CD4-positive, alpha-beta memory T cell (primary cell): Measurements from ENCODE around the gene CLDND1. TPM values are rescaled to one million over a fixed set of nuclear protein-coding genes. Genes with fewer than 3 reads are reported as not detected.

Experiments used
- CTCF ChIA-PET: fragments of 350-600 bp; sonication (Branson Sonifier 250); formaldehyde crosslinking; loops from one replicate; lab custom pipeline; 2021; ENCODE audit warnings: inconsistent platforms; ENCODE audit not compliant: partially characterized antibody; lab: Charles Lee
- POLR2A ChIA-PET: fragments of 350-600 bp; sonication (Branson Sonifier 250); formaldehyde crosslinking; loops from one replicate; lab custom pipeline; 2021; ENCODE audit not compliant: partially characterized antibody; lab: Charles Lee
- DNase-seq, 5 donors: peaks; one replicate each; pipeline versions ENCODE4 v3.0.0 to v3.0.0-alpha.2; 2020 to 2022; ENCODE audit warnings: mixed read lengths in 1 of 5
- H3K27ac ChIP-seq: one replicate; pipeline ENCODE4 v1.7.0; 2013; ENCODE audit warnings: low read depth, low read length
- H3K27me3 ChIP-seq: 2 replicates; pipeline ENCODE4 v1.7.0; 2013; ENCODE audit warnings: mild to moderate bottlenecking, low read length, moderate library complexity; ENCODE audit not compliant: insufficient read depth
- H3K36me3 ChIP-seq: 2 replicates; pipeline ENCODE4 v1.7.0; 2013; ENCODE audit warnings: mild to moderate bottlenecking, low read length, moderate library complexity; ENCODE audit not compliant: insufficient read depth
- H3K4me1 ChIP-seq: 2 replicates; pipeline ENCODE4 v1.7.0; 2013; ENCODE audit warnings: mild to moderate bottlenecking, low read length, moderate library complexity; ENCODE audit not compliant: insufficient read depth
- H3K4me3 ChIP-seq, 2 donors: one replicate each; pipeline ENCODE4 v1.7.0; 2013; ENCODE audit warnings: low read length in 2 of 2, mild to moderate bottlenecking in 1 of 2
- H3K9me3 ChIP-seq, 2 donors: one replicate each; pipeline ENCODE4 v1.7.0; 2013; ENCODE audit warnings: low read length in 2 of 2, control low read depth in 1 of 2; ENCODE audit not compliant: control insufficient read depth in 1 of 2
- H3K27ac Mint-ChIP-seq, 7 donors: one replicate each; pipeline ENCODE4 v1.8.0; 2020 to 2021; ENCODE audit warnings: mixed read lengths in 7 of 7, mild to moderate bottlenecking in 6 of 7, inconsistent platforms in 3 of 7, moderate library complexity in 3 of 7
- H3K27me3 Mint-ChIP-seq, 2 donors: one replicate each; pipeline ENCODE4 v1.8.0; 2020 to 2021; ENCODE audit warnings: mixed read lengths in 2 of 2
- H3K36me3 Mint-ChIP-seq, 2 donors: one replicate each; pipeline ENCODE4 v1.8.0; 2020 to 2021; ENCODE audit warnings: mixed read lengths in 2 of 2, inconsistent platforms in 1 of 2, mild to moderate bottlenecking in 1 of 2
- H3K4me1 Mint-ChIP-seq, 4 donors: one replicate each; pipeline ENCODE4 v1.8.0; 2020 to 2021; ENCODE audit warnings: mixed read lengths in 4 of 4, mild to moderate bottlenecking in 1 of 4
- H3K4me3 Mint-ChIP-seq, 8 donors: one replicate each; pipeline ENCODE4 v1.8.0; 2020 to 2021; ENCODE audit warnings: mixed read lengths in 8 of 8, mild to moderate bottlenecking in 7 of 8, moderate library complexity in 6 of 8, inconsistent platforms in 3 of 8
- H3K9me3 Mint-ChIP-seq, 8 donors: one replicate each; pipeline ENCODE4 v1.8.0; 2020 to 2021; ENCODE audit warnings: mixed read lengths in 8 of 8, mild to moderate bottlenecking in 5 of 8, inconsistent platforms in 3 of 8, moderate library complexity in 1 of 8
- intact Hi-C: fragments of 100-400 bp; cut with micrococcal nuclease; formaldehyde crosslinking; loops from one replicate; pipeline ENCODE4 v1.15.1; 2023
- polyA plus RNA-seq, 2 donors: library from polyadenylated mRNA; unstranded; fragments of 300-500 nt; fragmentation: Illumina TruSeq; gene quantifications; one replicate each; pipeline ENCODE4 v1.2.3, GENCODE V29; 2021
- total RNA-seq, 2 experiments: library from RNA; stranded (reverse); gene quantifications; one replicate each; pipeline ENCODE4 v1.2.3, GENCODE V29; 2021

Gene CLDND1
- total and polyA plus RNA-seq, 4 experiments from 2014 or later, result 149 to 431 (median 333) TPM

DNA sequence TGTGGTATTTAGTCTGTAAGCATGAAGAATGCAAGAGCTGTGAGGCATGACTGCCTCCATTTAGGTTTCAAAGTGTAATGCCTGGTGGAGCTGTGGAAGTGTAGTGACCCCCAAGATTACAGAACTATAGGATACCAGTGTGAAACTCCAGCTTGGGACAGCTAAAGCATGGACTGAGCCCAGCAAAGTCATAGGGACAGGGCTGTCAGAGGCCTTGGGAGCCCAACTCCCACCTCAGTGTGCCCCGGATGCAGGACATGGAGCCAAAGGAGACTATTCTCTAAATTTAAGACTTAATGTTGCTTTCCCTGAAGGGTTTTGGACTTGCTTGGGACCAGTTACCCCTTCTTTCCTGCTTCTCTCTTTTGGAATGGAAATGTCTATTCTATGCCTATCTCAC, 19.9 kb upstream of the CLDND1 start:
- no peaks in the 10 kb centered on the region for H3K9me3 ChIP-seq
- Mint-ChIP-seq H3K36me3 (no peaks in the 10 kb centered on the region), H3K27me3 (no peaks in the 10 kb centered on the region), H3K9me3 (peaks cover 0 to 6% (median 0%) of the 10 kb centered on the region in 8 donors), H3K27ac (peak overlapping the region in 2 of 7 donors; percentile 0 to 76), H3K4me3 (no peak overlapping the region), H3K4me1 (peaks cover 15 to 25% (median 20%) of the 10 kb centered on the region in 4 donors)
- H3K4me3 ChIP-seq, result no peak overlapping the region
- H3K36me3 ChIP-seq, result no peaks in the 10 kb centered on the region
- H3K27me3 ChIP-seq, result no peaks in the 10 kb centered on the region
- no peak for DNase-seq
- POLR2A ChIA-PET, result interaction anchor here (1.1 to 13.1 kb wide), 4 partner anchors 10 to 21 kb away, joined by 4 to 138 read pairs (median 25); partner anchors contain the start of genes CLDND1 and GPR15
- intact Hi-C loops, result no loop called here
- H3K4me1 ChIP-seq, result peaks cover 29% of the 10 kb centered on the region
- CTCF ChIA-PET, result interaction anchor here (0.7 to 0.8 kb wide), 2 partner anchors 12 to 15 kb away, joined by 3 to 4 read pairs; no protein-coding TSS in a partner anchor
- H3K27ac ChIP-seq, result no peak overlapping the region

- Histone ChIP-seq H3K27me3 (no peaks in the 10 kb centered on the region), H3K9me3 (no peaks in the 10 kb centered on the region), H3K36me3 (no peaks in the 10 kb centered on the region), H3K4me3 (no peak overlapping the region), H3K27ac (no peak overlapping the region), H3K4me1 (peaks cover 29% of the 10 kb centered on the region)
- no peak for DNase-seq
- intact Hi-C loops, result no loop called here
- Mint-ChIP-seq H3K9me3 (peaks cover 0 to 6% (median 0%) of the 10 kb centered on the region in 8 donors), H3K4me3 (no peak overlapping the region), H3K36me3 (no peaks in the 10 kb centered on the region), H3K27ac (peak overlapping the region in 2 of 7 donors; percentile 48 to 77), H3K27me3 (no peaks in the 10 kb centered on the region), H3K4me1 (peaks cover 17 to 28% (median 23%) of the 10 kb centered on the region in 4 donors)
- CTCF ChIA-PET, result interaction anchor here (0.8 to 1.6 kb wide), 3 partner anchors 11 to 18 kb away, joined by 3 to 5 read pairs (median 3); no protein-coding TSS in a partner anchor
- POLR2A ChIA-PET, result interaction anchor here (0.9 to 13.1 kb wide), 5 partner anchors 14 to 30 kb away, joined by 3 to 138 read pairs (median 22); partner anchors contain the start of gene CLDND1
These were observed 19.0 kb upstream of the CLDND1 start for GRCh38 chr3:98541695-98542094.

GRCh38 chr3:98540346-98540745, 17.6 kb upstream of the CLDND1 start:
- Histone ChIP-seq H3K4me3 (no peak overlapping the region), H3K4me1 (peaks cover 22% of the 10 kb centered on the region), H3K27ac (no peak overlapping the region), H3K9me3 (no peaks in the 10 kb centered on the region), H3K27me3 (no peaks in the 10 kb centered on the region), H3K36me3 (no peaks in the 10 kb centered on the region)
- H3K9me3 Mint-ChIP-seq, result peaks cover 0 to 6% (median 0%) of the 10 kb centered on the region in 8 donors
- H3K4me3 Mint-ChIP-seq, result peak overlapping the region; percentile 18 to 78 (median 43)
- no peak for DNase-seq
- peaks cover 15 to 24% (median 20%) of the 10 kb centered on the region in 4 donors for H3K4me1 Mint-ChIP-seq
- H3K36me3 Mint-ChIP-seq, result no peaks in the 10 kb centered on the region
- intact Hi-C loops, result no loop called here
- H3K27me3 Mint-ChIP-seq, result no peaks in the 10 kb centered on the region
- H3K27ac Mint-ChIP-seq, result peak overlapping the region; percentile 19 to 88 (median 68)
- CTCF ChIA-PET, result interaction anchor here (1.6 kb wide), 1 partner anchor 10 kb away, joined by 5 read pairs; no protein-coding TSS in a partner anchor
- POLR2A ChIA-PET, result interaction anchor here (0.9 to 13.1 kb wide), 5 partner anchors 15 to 27 kb away, joined by 4 to 138 read pairs (median 22); partner anchors contain the start of gene CLDND1

DNA sequence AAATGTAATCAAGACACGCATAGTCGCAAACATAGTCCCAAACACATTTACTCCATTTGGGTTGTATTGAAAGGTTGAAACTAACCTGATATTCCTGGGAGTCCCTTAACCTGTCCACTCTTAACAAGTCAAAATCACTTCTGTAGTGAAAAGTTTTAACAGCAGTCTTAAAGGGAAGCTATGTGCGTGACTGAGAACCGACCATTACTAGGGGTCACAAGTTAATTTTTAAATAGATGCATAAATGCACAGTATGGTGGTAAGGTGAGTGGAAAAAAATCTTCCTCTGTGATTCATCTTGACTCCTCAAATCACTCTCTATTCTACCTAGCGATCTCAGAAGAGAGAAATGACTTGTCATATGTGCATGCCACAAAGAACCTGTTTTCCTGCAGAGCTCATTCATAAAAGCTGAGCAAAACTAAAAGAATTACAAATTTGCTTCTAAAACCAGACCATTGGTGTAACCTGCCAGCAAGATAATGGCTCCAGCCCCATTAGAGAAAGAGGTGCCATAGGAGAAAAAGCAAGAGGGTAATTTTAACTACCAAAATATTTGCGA, 13.8 kb upstream of the CLDND1 start:
- H3K4me3 ChIP-seq, result no peak overlapping the region
- ChIA-PET POLR2A (interaction anchor here (0.7 to 13.1 kb wide), 9 partner anchors 9 to 57 kb away, joined by 3 to 163 read pairs (median 5); partner anchors contain the start of genes CLDND1 and CPOX), CTCF (interaction anchor here (1.0 to 1.9 kb wide), 8 partner anchors 9 to 207 kb away, joined by 3 to 6 read pairs (median 3); partner anchors contain the start of gene CLDND1)
- H3K27ac ChIP-seq, result no peak overlapping the region
- Mint-ChIP-seq H3K4me3 (peak overlapping the region; percentile 7 to 85 (median 62)), H3K9me3 (peaks cover 0 to 2% (median 0%) of the 10 kb centered on the region in 8 donors), H3K36me3 (no peaks in the 10 kb centered on the region), H3K27me3 (no peaks in the 10 kb centered on the region), H3K4me1 (peaks cover 19 to 27% (median 24%) of the 10 kb centered on the region in 4 donors), H3K27ac (peak overlapping the region in 5 of 7 donors; percentile 46 to 77 (median 56))
- no peak for DNase-seq
- no peaks in the 10 kb centered on the region for H3K27me3 ChIP-seq
- H3K36me3 ChIP-seq, result no peaks in the 10 kb centered on the region
- H3K4me1 ChIP-seq, result peaks cover 17% of the 10 kb centered on the region
- H3K9me3 ChIP-seq, result no peaks in the 10 kb centered on the region
- intact Hi-C loops, result no loop called here

- Mint-ChIP-seq H3K36me3 (no peaks in the 10 kb centered on the region), H3K4me3 (peak overlapping the region in 3 of 8 donors; percentile 13 to 53 (median 26)), H3K4me1 (peaks cover 16 to 21% (median 19%) of the 10 kb centered on the region in 4 donors), H3K9me3 (peaks cover 0 to 2% (median 0%) of the 10 kb centered on the region in 8 donors), H3K27ac (no peak overlapping the region), H3K27me3 (no peaks in the 10 kb centered on the region)
- Histone ChIP-seq H3K27me3 (no peaks in the 10 kb centered on the region), H3K27ac (no peak overlapping the region), H3K4me1 (peaks cover 4% of the 10 kb centered on the region), H3K4me3 (no peak overlapping the region), H3K36me3 (no peaks in the 10 kb centered on the region), H3K9me3 (no peaks in the 10 kb centered on the region)
- no peak for DNase-seq
- intact Hi-C loops, result no loop called here
- CTCF ChIA-PET, result interaction anchor here (1.0 kb wide), 1 partner anchor 29 kb away, joined by 3 read pairs; no protein-coding TSS in a partner anchor
- POLR2A ChIA-PET, result interaction anchor here (4.6 to 13.1 kb wide), 3 partner anchors 13 to 30 kb away, joined by 52 to 163 read pairs (median 138); partner anchors contain the start of gene CLDND1
These were observed 12.0 kb upstream of the CLDND1 start for GRCh38 chr3:98534734-98535133.

DNA sequence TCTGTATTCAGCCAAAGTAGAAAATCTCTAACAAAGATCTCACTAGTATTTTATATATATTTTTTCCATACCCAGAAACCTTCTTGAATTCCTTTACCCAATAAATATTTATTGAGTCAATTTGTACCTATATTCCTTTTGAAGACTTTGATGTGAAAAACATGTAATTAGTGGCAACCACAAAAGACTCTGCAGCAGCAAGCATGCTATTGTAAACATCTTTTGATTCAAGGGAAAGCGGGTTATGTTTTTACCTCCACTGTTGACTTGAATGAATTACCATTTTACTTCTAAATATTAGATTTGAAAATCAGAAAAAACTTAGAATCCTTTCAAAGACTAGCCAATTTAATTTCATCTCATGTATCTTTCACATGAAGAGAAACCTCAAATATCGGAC, 11.5 kb upstream of the CLDND1 start:
- H3K4me1 ChIP-seq, result peaks cover 2% of the 10 kb centered on the region
- Mint-ChIP-seq H3K27ac (peak overlapping the region in 1 of 7 donors; percentile 9), H3K4me3 (peak overlapping the region in 5 of 8 donors; percentile 33 to 89 (median 69)), H3K4me1 (peaks cover 16 to 21% (median 19%) of the 10 kb centered on the region in 4 donors), H3K27me3 (no peaks in the 10 kb centered on the region), H3K9me3 (peaks cover 0 to 2% (median 0%) of the 10 kb centered on the region in 8 donors), H3K36me3 (no peaks in the 10 kb centered on the region)
- H3K4me3 ChIP-seq, result peak overlapping the region in 1 of 2 donors; percentile 1
- intact Hi-C loops, result no loop called here
- no peak for DNase-seq
- H3K9me3 ChIP-seq, result no peaks in the 10 kb centered on the region
- no peaks in the 10 kb centered on the region for H3K36me3 ChIP-seq
- no peaks in the 10 kb centered on the region for H3K27me3 ChIP-seq
- ChIA-PET CTCF (interaction anchor here (2.2 to 3.1 kb wide), 2 partner anchors 11 to 38 kb away, joined by 11 to 12 read pairs; partner anchors contain the start of gene CLDND1), POLR2A (interaction anchor here (1.2 to 13.1 kb wide), 5 partner anchors 12 to 61 kb away, joined by 3 to 163 read pairs (median 52); partner anchors contain the start of gene CLDND1)
- no peak overlapping the region for H3K27ac ChIP-seq
